Osteoblast (primary cell): Measurements from ENCODE around the gene AATF. TPM values are rescaled to one million over a fixed set of nuclear protein-coding genes. Genes with fewer than 3 reads are reported as not detected.

Experiments used
- DNase-seq: peaks from one replicate; pipeline ENCODE4 v3.0.0; 2011; ENCODE audit warnings: low spot score, mixed read lengths; ENCODE audit not compliant: insufficient read length; ENCODE audit errors: missing footprints
- H2AFZ ChIP-seq: 2 replicates; pipeline ENCODE4 v1.6.0; 2011; ENCODE audit warnings: mild to moderate bottlenecking, low read length
- H3K27ac ChIP-seq: 2 replicates; pipeline ENCODE4 v1.5.1; 2011; ENCODE audit warnings: mild to moderate bottlenecking, low read depth, low read length, moderate library complexity
- H3K27me3 ChIP-seq: 2 replicates; pipeline ENCODE4 v1.6.0; 2012; ENCODE audit warnings: mild to moderate bottlenecking, control low read depth, inconsistent platforms, low read length, moderate library complexity; ENCODE audit not compliant: insufficient read depth
- H3K36me3 ChIP-seq: 2 replicates; pipeline ENCODE4 v1.5.1; 2011; ENCODE audit warnings: mild to moderate bottlenecking, low read length, control low read depth, moderate library complexity; ENCODE audit not compliant: insufficient read depth
- H3K4me1 ChIP-seq: 2 replicates; pipeline ENCODE4 v1.5.1; 2011; ENCODE audit warnings: mild to moderate bottlenecking, low read length, control low read depth, moderate library complexity; ENCODE audit not compliant: insufficient read depth
- H3K4me2 ChIP-seq: 2 replicates; pipeline ENCODE4 v1.6.0; 2011; ENCODE audit warnings: mild to moderate bottlenecking, low read length; ENCODE audit not compliant: insufficient read depth
- H3K4me3 ChIP-seq: fragments of 200-600 bp; sonication (generic); 3 replicates; pipeline ENCODE4 v1.5.1; 2012; ENCODE audit warnings: mild to moderate bottlenecking, low read length, inconsistent platforms; ENCODE audit not compliant: insufficient read depth
- H3K79me2 ChIP-seq: 2 replicates; pipeline ENCODE4 v1.6.0; 2012; ENCODE audit warnings: mild to moderate bottlenecking, low read length, control low read depth, inconsistent platforms; ENCODE audit not compliant: insufficient read depth
- H3K9me3 ChIP-seq: 2 replicates; pipeline ENCODE4 v1.5.1; 2011; ENCODE audit warnings: low read depth, low read length, control low read depth
- H4K20me1 ChIP-seq: 2 replicates; pipeline ENCODE4 v1.6.0; 2012; ENCODE audit warnings: mild to moderate bottlenecking, low read length, control low read depth; ENCODE audit not compliant: insufficient read depth
- total RNA-seq: library from RNA; depleted of rRNA; stranded (reverse); fragments of >200 nt; gene quantifications from 2 replicates; pipeline ENCODE4 v1.2.3, GENCODE V29; 2012
- TF ChIP-seq, protein P1 (sequence below): IDR thresholded peaks from 2 replicates; pipeline ENCODE4 v1.5.1; 2011; ENCODE audit warnings: mild to moderate bottlenecking, low read depth, low read length, moderate library complexity; ENCODE audit errors: extremely low read depth

The AATF gene
- total RNA-seq, 1 donor: 22.4 TPM

- Histone ChIP-seq H3K27ac (no peak overlapping the region), H4K20me1 (no peaks in the 10 kb centered on the region), H3K27me3 (no peaks in the 10 kb centered on the region), H2AFZ (no peak overlapping the region), H3K4me1 (no peaks in the 10 kb centered on the region), H3K4me2 (no peak overlapping the region), H3K36me3 (peaks cover 12% of the 10 kb centered on the region), H3K4me3 (no peak overlapping the region), H3K79me2 (no peaks in the 10 kb centered on the region), H3K9me3 (no peaks in the 10 kb centered on the region)
- no peak for DNase-seq
- TF ChIP-seq, protein P1, sequence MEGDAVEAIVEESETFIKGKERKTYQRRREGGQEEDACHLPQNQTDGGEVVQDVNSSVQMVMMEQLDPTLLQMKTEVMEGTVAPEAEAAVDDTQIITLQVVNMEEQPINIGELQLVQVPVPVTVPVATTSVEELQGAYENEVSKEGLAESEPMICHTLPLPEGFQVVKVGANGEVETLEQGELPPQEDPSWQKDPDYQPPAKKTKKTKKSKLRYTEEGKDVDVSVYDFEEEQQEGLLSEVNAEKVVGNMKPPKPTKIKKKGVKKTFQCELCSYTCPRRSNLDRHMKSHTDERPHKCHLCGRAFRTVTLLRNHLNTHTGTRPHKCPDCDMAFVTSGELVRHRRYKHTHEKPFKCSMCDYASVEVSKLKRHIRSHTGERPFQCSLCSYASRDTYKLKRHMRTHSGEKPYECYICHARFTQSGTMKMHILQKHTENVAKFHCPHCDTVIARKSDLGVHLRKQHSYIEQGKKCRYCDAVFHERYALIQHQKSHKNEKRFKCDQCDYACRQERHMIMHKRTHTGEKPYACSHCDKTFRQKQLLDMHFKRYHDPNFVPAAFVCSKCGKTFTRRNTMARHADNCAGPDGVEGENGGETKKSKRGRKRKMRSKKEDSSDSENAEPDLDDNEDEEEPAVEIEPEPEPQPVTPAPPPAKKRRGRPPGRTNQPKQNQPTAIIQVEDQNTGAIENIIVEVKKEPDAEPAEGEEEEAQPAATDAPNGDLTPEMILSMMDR: no peak
Observed at GRCh38 chr17:37090941-37091340, 142.2 kb downstream of the AATF start.

DNA sequence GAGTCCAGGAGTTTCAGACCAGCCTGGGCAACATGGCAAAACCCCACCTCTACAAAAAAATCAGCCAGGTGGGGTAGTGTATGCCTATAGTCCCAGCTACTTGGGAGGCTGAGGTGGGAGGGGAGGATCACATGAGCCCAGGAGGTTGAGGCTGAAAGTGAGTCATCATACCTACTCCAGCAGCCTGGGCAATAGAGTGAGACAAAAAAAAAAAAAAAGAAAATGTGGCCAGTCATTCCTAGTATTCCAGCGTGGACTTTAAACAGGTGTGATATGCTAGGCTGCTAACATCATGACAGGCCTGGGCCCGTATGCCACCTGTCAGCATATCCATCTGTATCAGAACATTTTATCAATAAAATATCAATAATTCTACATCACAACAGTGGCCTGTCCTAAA lies 143.3 kb downstream of the AATF start:
- Histone ChIP-seq H3K27me3 (no peaks in the 10 kb centered on the region), H3K4me2 (no peak overlapping the region), H3K36me3 (peaks cover 19% of the 10 kb centered on the region), H4K20me1 (no peaks in the 10 kb centered on the region), H3K4me3 (no peak overlapping the region), H2AFZ (no peak overlapping the region), H3K9me3 (no peaks in the 10 kb centered on the region), H3K4me1 (no peaks in the 10 kb centered on the region), H3K79me2 (no peaks in the 10 kb centered on the region), H3K27ac (no peak overlapping the region)
- DNase-seq: no peak
- TF ChIP-seq, protein P1: no peak

DNA sequence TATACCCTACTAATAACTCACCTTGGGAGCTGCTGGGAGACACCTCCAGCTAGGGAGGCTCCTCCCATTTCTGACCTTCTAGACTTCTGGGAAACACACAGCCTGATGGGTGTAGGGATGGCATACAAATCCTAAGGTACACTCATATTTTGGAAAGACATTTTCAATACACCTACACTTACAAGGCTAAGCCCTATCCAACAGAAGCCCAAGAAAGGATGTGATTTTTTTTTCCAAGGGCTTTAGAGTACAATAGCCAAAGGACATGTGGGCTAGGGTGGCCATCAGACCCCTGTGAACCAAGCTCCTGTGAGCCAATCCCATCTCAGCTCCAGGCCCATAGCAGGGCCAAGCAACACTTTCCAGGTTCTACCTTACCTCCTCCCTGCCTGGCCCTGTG lies 143.9 kb downstream of the AATF start:
- peaks cover 22% of the 10 kb centered on the region for H3K36me3 ChIP-seq
- no peak overlapping the region for H2AFZ ChIP-seq
- H3K4me3 ChIP-seq: no peak overlapping the region
- no peaks in the 10 kb centered on the region for H3K4me1 ChIP-seq
- no peak for DNase-seq
- H4K20me1 ChIP-seq: no peaks in the 10 kb centered on the region
- no peaks in the 10 kb centered on the region for H3K9me3 ChIP-seq
- no peak overlapping the region for H3K4me2 ChIP-seq
- no peak overlapping the region for H3K27ac ChIP-seq
- TF ChIP-seq, protein P1: no peak
- no peaks in the 10 kb centered on the region for H3K27me3 ChIP-seq
- no peaks in the 10 kb centered on the region for H3K79me2 ChIP-seq

- H3K36me3 ChIP-seq: peaks cover 22% of the 10 kb centered on the region
- no peak overlapping the region for H2AFZ ChIP-seq
- H4K20me1 ChIP-seq: no peaks in the 10 kb centered on the region
- no peak overlapping the region for H3K4me3 ChIP-seq
- no peaks in the 10 kb centered on the region for H3K4me1 ChIP-seq
- no peaks in the 10 kb centered on the region for H3K79me2 ChIP-seq
- no peak overlapping the region for H3K27ac ChIP-seq
- no peaks in the 10 kb centered on the region for H3K27me3 ChIP-seq
- TF ChIP-seq, protein P1: no peak
- no peaks in the 10 kb centered on the region for H3K9me3 ChIP-seq
- H3K4me2 ChIP-seq: no peak overlapping the region
- DNase-seq: no peak
Observed at GRCh38 chr17:37094391-37094790, 145.6 kb downstream of the AATF start.
